A673 (cell line): ENCODE data around the gene LYRM4. TPM values are rescaled to one million over a fixed set of nuclear protein-coding genes. Genes with fewer than 3 reads are reported as not detected.

Source experiments
- BruUV-seq: library from RNA; stranded (reverse); fragments of 400-500 nt; replicated peaks from 2 replicates; lab custom pipeline; 2021; lab: Mats Ljungman, UMichigan
- CTCF ChIA-PET: fragments of 300-600 bp; sonication (Branson Sonifier 250); formaldehyde crosslinking; loops from one replicate; lab custom pipeline; 2022; ENCODE audit warnings: antibody characterized with exemption; lab: Charles Lee
- POLR2A ChIA-PET: fragments of 300-600 bp; sonication (Branson Sonifier 250); formaldehyde crosslinking; loops from one replicate; lab custom pipeline; 2022; ENCODE audit warnings: antibody characterized with exemption; ENCODE audit not compliant: low non-redundant PET; lab: Charles Lee
- DNase-seq: peaks from one replicate; pipeline ENCODE4 v3.0.0-alpha.2; 2015; ENCODE audit warnings: low spot score
- H3K27ac ChIP-seq: fragments of 200-600 bp; sonication (generic); 2 replicates; pipeline ENCODE4 v1.5.1; 2016; ENCODE audit warnings: mixed run types, low read depth, mild to moderate bottlenecking, mixed read lengths, antibody characterized with exemption, low read length; ENCODE audit not compliant: poor library complexity, severe bottlenecking
- H3K27me3 ChIP-seq: fragments of 200-600 bp; sonication (generic); replicated peaks from 2 replicates; pipeline ENCODE4 v1.6.1; 2017; ENCODE audit warnings: mixed run types, low read depth, mild to moderate bottlenecking, mixed read lengths, antibody characterized with exemption, low read length; ENCODE audit not compliant: insufficient read depth, poor library complexity
- H3K36me3 ChIP-seq: fragments of 200-600 bp; sonication (generic); 2 replicates; pipeline ENCODE4 v1.6.1; 2016; ENCODE audit warnings: mixed run types, mild to moderate bottlenecking, mixed read lengths, antibody characterized with exemption, low read length; ENCODE audit not compliant: insufficient read depth, poor library complexity, severe bottlenecking
- H3K4me1 ChIP-seq: fragments of 200-600 bp; sonication (generic); 2 replicates; pipeline ENCODE4 v1.6.1; 2017; ENCODE audit warnings: mixed run types, mild to moderate bottlenecking, mixed read lengths, antibody characterized with exemption, low read length; ENCODE audit not compliant: insufficient read depth, poor library complexity, severe bottlenecking
- H3K4me3 ChIP-seq: fragments of 200-600 bp; sonication (generic); 2 replicates; pipeline ENCODE4 v1.5.1; 2016; ENCODE audit warnings: low read depth, mixed run types, mild to moderate bottlenecking, mixed read lengths, low read length; ENCODE audit not compliant: poor library complexity, severe bottlenecking
- H3K9me3 ChIP-seq: fragments of 200-600 bp; sonication (generic); 2 replicates; pipeline ENCODE4 v1.6.1; 2016; ENCODE audit warnings: mixed run types, low read depth, mild to moderate bottlenecking, mixed read lengths, antibody characterized with exemption, low read length; ENCODE audit not compliant: poor library complexity, severe bottlenecking
- CTCF ChIP-seq: fragments of 300-800, 200-600 bp; sonication (generic); conservative IDR thresholded peaks from 2 replicates; pipeline ENCODE4 v1.5.1; 2017; ENCODE audit warnings: low read depth, mild to moderate bottlenecking, antibody characterized with exemption, low read length, moderate library complexity, mixed read lengths
- EZH2 ChIP-seq: fragments of 200-600 bp; sonication (generic); IDR thresholded peaks from 2 replicates; pipeline ENCODE4 v1.6.1; 2017; ENCODE audit warnings: borderline replicate concordance, low read depth, mild to moderate bottlenecking, mixed read lengths, antibody characterized with exemption, low read length; ENCODE audit not compliant: poor library complexity, severe bottlenecking
- intact Hi-C: fragments of 100-400 bp; cut with micrococcal nuclease; formaldehyde crosslinking; loops from one replicate; pipeline ENCODE4 v1.10.0; 2022; ENCODE audit not compliant: unreplicated experiment
- total RNA-seq: library from RNA; stranded (reverse); gene quantifications from 2 replicates; pipeline ENCODE4 v1.2.3, GENCODE V29; 2021

The LYRM4 gene
- total RNA-seq, 1 experiment from 2014 or later, result 53.6 TPM

DNA sequence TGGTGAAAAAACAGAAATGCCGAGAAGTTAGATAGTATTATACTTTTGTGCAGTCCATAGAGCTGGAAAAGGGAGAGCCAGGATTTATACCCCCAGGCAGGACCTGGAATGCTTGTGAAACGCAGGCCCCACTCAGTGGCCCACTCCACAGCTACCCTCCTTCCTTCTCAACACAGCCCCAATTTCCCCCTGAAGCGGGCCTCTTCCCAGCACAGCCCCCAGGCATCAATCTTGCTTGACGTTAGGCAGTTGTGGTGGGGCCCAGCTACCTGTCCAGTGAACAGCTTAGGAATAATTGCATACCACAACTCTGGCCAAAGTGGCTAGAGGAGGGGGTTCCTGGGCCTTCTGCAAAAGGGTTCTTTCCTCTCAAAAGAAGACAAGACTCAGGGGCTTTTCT, 114.4 kb downstream of the LYRM4 start:
- ChIA-PET CTCF (no interaction called here), POLR2A (no interaction called here)
- no TSS peak for BruUV-seq
- Histone ChIP-seq H3K27ac (no peak overlapping the region), H3K27me3 (no peaks in the 10 kb centered on the region), H3K4me3 (no peak overlapping the region), H3K4me1 (peaks cover 5% of the 10 kb centered on the region), H3K36me3 (no peaks in the 10 kb centered on the region), H3K9me3 (no peaks in the 10 kb centered on the region)
- TF ChIP-seq EZH2 (no peak), CTCF (no peak)
- no peak for DNase-seq
- intact Hi-C loops, result loop anchor here (10.0 kb wide), 2 partner anchors 108 to 1398 kb away; no protein-coding TSS in a partner anchor

DNA sequence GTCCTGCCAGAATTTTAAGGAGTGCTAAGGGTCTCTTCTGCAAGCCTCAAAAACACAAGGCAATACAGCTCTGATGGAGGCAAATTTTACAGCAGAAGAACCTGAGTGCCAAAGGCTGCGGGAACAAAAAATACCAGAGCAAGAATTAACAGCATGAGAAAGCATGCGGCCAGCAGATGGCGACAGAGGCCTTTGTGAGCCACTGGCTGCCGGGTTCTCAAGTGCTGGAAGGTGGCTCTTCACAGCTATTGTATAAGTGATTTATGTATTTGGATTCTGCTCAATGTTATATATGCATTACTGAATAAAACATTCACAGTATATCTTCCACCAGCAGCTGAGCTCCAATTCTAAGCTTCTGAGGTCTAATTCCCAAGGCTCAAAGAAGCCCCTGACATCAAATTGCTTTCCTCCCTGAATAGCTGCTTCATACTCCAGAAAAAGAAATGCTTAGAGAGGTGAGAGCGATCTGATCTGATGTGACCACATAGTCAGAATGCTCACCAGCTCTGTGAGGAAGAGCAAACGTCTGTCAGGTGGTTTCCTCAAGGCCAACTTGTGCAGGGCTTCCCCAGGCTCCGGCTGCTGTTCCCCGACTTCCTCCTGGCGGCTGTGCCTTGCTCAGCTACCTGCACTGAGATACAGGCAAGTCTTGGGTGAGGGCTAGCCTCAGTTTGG, 117.0 kb downstream of the LYRM4 start:
- H3K36me3 ChIP-seq, result no peaks in the 10 kb centered on the region
- no peak overlapping the region for H3K4me3 ChIP-seq
- no peaks in the 10 kb centered on the region for H3K9me3 ChIP-seq
- H3K4me1 ChIP-seq, result peaks cover 4% of the 10 kb centered on the region
- peak; percentile 88 for DNase-seq
- no peak overlapping the region for H3K27ac ChIP-seq
- H3K27me3 ChIP-seq, result no peaks in the 10 kb centered on the region
- CTCF ChIA-PET, result interaction anchor here (0.6 to 2.0 kb wide), 11 partner anchors 15 to 1351 kb away, joined by 3 to 14 read pairs (median 4); no protein-coding TSS in a partner anchor
- intact Hi-C loops, result loop anchor here (1.0 to 10.0 kb wide), 4 partner anchors 111 to 1401 kb away; no protein-coding TSS in a partner anchor
- POLR2A ChIA-PET, result no interaction called here
- no TSS peak for BruUV-seq
- no peak for TF ChIP-seq EZH2
- peak; percentile 96 for TF ChIP-seq CTCF

GRCh38 chr6:5142915-5143314, 117.8 kb downstream of the LYRM4 start:
- DNase-seq, result no peak
- no TSS peak for BruUV-seq
- Histone ChIP-seq H3K4me1 (peaks cover 4% of the 10 kb centered on the region), H3K27me3 (no peaks in the 10 kb centered on the region), H3K9me3 (no peaks in the 10 kb centered on the region), H3K4me3 (no peak overlapping the region), H3K27ac (no peak overlapping the region), H3K36me3 (no peaks in the 10 kb centered on the region)
- ChIA-PET POLR2A (no interaction called here), CTCF (interaction anchor here (0.8 to 2.0 kb wide), 4 partner anchors 86 to 1352 kb away, joined by 4 to 14 read pairs (median 7); no protein-coding TSS in a partner anchor)
- intact Hi-C loops, result loop anchor here (1.0 to 10.0 kb wide), 4 partner anchors 112 to 1402 kb away; no protein-coding TSS in a partner anchor
- TF ChIP-seq EZH2 (no peak), CTCF (no peak)
